Measurements from ENCODE around the gene STXBP4.

The STXBP4 gene

GRCh38 chr17:55122114-55122513 is 153.5 kb downstream of the STXBP4 start:
- no peak for DNase-seq (ENCODE audit: low read depth)

GRCh38 chr17:55124730-55125360 is 156.3 kb downstream of the STXBP4 start:
- no peak for DNase-seq (ENCODE audit: low read depth)

- no peak for DNase-seq (ENCODE audit: low read depth)
These were observed 165.0 kb downstream of the STXBP4 start for GRCh38 chr17:55133583-55133982.

- no peak for DNase-seq (ENCODE audit: low read depth)
These were observed 166.1 kb downstream of the STXBP4 start for GRCh38 chr17:55134486-55135157.

- DNase-seq (ENCODE audit: low read depth) = no peak
These were observed 172.2 kb downstream of the STXBP4 start for GRCh38 chr17:55140809-55141208.

GRCh38 chr17:55144518-55144917 is 176.0 kb downstream of the STXBP4 start:
- DNase-seq (ENCODE audit: low read depth) = no peak

- DNase-seq (ENCODE audit: low read depth) = no peak
These were observed 180.9 kb downstream of the STXBP4 start for GRCh38 chr17:55149485-55149884.

- no peak for DNase-seq (ENCODE audit: low read depth)
These were observed 183.7 kb downstream of the STXBP4 start for GRCh38 chr17:55152236-55152635.

GRCh38 chr17:55154101-55154500 is 185.5 kb downstream of the STXBP4 start:
- DNase-seq (ENCODE audit: low read depth) = no peak

GRCh38 chr17:55155856-55156560 is 187.4 kb downstream of the STXBP4 start:
- no peak for DNase-seq (ENCODE audit: low read depth)

GRCh38 chr17:55157165-55157564 is 188.6 kb downstream of the STXBP4 start:
- DNase-seq (ENCODE audit: low read depth) = no peak

- DNase-seq (ENCODE audit: low read depth) = no peak
These were observed 189.9 kb downstream of the STXBP4 start for GRCh38 chr17:55158439-55158838.

GRCh38 chr17:55159251-55159650 is 190.7 kb downstream of the STXBP4 start:
- DNase-seq (ENCODE audit: low read depth) = no peak

GRCh38 chr17:55160501-55160900 is 191.9 kb downstream of the STXBP4 start:
- DNase-seq (ENCODE audit: low read depth) = no peak

- DNase-seq (ENCODE audit: low read depth) = no peak
These were observed 193.5 kb downstream of the STXBP4 start for GRCh38 chr17:55161935-55162555.

- DNase-seq (ENCODE audit: low read depth) = no peak
These were observed 194.0 kb downstream of the STXBP4 start for GRCh38 chr17:55162556-55162946.

GRCh38 chr17:55163408-55163807 is 194.8 kb downstream of the STXBP4 start:
- DNase-seq (ENCODE audit: low read depth) = no peak

GRCh38 chr17:55166506-55166905 is 197.9 kb downstream of the STXBP4 start:
- DNase-seq (ENCODE audit: low read depth) = no peak

- no peak for DNase-seq (ENCODE audit: low read depth)
These were observed 198.6 kb downstream of the STXBP4 start for GRCh38 chr17:55167024-55167725.

GRCh38 chr17:55168958-55169687 is 200.6 kb downstream of the STXBP4 start:
- DNase-seq (ENCODE audit: low read depth) = no peak

- DNase-seq (ENCODE audit: low read depth) = no peak
These were observed 203.2 kb downstream of the STXBP4 start for GRCh38 chr17:55171634-55172328.

All from activated T-helper 9 cell treated with anti-CD3 and anti-CD28 coated beads, Interleukin-2, amount 50 U/mL, for 16 hours (primary cell).